Gastroesophageal sphincter (tissue), 3 donors: ENCODE results near the gene TAAR9.

Experiments
- EP300 ChIP-seq: sonication (generic); formaldehyde crosslinking; IDR thresholded peaks from one replicate; pipeline ENCODE4 v1.6.1; 2017; ENCODE audit warnings: antibody characterized with exemption, mild to moderate bottlenecking
- POLR2A ChIP-seq, 2 donors: fragments of 450-650 bp; IDR thresholded peaks; one replicate each; pipeline ENCODE4 v1.6.1; 2017; ENCODE audit warnings: antibody characterized with exemption in 2 of 2, mild to moderate bottlenecking in 2 of 2, moderate library complexity in 1 of 2
- TF ChIP-seq, protein P1 (sequence below), 4 experiments: fragments of 200-600 bp in 2 of 4; fragments of 450-650 bp in 2 of 4; sonication (generic) in 1 of 4; IDR thresholded peaks; one replicate each; pipeline ENCODE4 v1.5.1; 2017 to 2019; ENCODE audit warnings: antibody characterized with exemption in 4 of 4, mild to moderate bottlenecking in 2 of 4, moderate library complexity in 2 of 4

DNA sequence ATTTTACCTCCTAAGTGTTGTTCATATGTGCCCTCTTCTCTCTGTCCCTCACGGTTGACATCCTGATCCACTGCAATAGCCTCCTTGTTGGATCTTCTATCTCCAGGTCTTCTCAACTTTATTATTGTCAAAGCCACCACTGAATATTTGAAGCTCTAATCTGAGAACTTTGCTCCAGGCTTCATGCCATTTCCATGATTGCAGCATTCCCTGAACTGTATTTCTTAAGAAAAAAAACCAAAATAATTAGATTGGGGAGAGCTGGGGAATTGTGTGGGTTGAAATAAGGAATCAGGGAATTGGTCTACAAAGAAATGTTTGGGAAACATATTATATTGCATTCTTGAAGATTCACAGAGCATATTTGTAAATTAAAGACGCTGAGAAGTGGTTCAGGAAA lies 22.7 kb upstream of the TAAR9 start:
- TF ChIP-seq, protein P1, sequence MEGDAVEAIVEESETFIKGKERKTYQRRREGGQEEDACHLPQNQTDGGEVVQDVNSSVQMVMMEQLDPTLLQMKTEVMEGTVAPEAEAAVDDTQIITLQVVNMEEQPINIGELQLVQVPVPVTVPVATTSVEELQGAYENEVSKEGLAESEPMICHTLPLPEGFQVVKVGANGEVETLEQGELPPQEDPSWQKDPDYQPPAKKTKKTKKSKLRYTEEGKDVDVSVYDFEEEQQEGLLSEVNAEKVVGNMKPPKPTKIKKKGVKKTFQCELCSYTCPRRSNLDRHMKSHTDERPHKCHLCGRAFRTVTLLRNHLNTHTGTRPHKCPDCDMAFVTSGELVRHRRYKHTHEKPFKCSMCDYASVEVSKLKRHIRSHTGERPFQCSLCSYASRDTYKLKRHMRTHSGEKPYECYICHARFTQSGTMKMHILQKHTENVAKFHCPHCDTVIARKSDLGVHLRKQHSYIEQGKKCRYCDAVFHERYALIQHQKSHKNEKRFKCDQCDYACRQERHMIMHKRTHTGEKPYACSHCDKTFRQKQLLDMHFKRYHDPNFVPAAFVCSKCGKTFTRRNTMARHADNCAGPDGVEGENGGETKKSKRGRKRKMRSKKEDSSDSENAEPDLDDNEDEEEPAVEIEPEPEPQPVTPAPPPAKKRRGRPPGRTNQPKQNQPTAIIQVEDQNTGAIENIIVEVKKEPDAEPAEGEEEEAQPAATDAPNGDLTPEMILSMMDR (IDR thresholded peaks at IDR 0.05), result no peak
- no peak for TF ChIP-seq POLR2A (IDR thresholded peaks at IDR 0.05)
- no peak for TF ChIP-seq EP300
